NCI-H526 treated with DMSO at 0.1 percent for 48 hours (cell line): ENCODE data around the gene ZNF26.
"Not testable (repeated sequence)": the region's sequence is repeated elsewhere in the genome, so short reads cannot be mapped to it uniquely, and the experiment has no call there.

Source experiments
- DNase-seq: peaks from one replicate; lab custom pipeline; 2025; lab: John Stamatoyannopoulos, UW

ZNF26 gene, protein sequence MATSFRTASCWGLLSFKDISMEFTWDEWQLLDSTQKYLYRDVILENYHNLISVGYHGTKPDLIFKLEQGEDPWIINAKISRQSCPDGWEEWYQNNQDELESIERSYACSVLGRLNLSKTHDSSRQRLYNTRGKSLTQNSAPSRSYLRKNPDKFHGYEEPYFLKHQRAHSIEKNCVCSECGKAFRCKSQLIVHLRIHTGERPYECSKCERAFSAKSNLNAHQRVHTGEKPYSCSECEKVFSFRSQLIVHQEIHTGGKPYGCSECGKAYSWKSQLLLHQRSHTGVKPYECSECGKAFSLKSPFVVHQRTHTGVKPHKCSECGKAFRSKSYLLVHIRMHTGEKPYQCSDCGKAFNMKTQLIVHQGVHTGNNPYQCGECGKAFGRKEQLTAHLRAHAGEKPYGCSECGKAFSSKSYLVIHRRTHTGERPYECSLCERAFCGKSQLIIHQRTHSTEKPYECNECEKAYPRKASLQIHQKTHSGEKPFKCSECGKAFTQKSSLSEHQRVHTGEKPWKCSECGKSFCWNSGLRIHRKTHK

DNA sequence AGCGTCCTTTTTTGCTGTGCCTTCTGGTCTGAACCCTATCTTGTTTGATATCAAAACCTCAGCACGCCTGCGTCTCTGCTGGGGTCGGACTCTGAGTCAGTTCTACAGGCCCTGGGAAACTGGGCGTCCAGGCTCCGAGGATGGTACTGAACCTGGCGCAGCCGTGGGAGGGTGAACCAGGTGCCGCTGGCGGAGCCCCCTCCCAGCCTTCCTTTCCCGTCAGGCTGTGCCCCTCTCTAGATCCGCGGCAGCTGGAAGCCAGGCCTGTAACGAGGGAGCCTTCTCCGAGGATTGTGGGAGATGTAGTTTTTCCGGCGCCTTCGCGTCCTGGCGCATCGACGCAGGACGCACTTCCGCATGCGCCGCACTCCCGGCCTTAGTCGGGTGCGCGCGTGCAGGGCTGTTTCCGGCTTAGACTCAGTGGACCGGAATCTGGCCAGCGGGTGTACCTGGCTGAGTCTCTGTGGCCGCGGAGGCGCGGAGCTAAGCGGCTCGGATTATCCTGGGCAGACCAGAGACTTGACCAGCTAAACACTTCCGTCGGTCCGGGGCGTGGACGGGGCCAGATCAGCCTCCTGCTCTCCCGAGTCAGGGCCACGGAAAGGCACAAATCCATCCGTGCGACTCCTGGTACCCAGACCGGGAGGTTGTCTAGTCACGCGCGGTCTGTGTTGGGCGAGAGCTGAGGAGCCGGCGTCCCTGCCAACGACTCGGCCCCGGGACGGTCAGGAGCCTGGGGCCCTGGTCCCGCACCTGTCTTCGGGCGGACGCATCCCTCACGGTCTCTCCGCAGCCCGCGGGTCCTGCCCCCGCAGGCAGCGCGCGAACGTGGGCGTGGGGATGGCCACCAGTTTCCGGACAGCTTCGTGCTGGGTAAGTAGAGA, at the start of gene ZNF26:
Gene ZNF26 (plus strand): TSS at position 367 of the 884 bp plus-strand sequence. CDS start 474 bp downstream, at position 841.
- peak; percentile 84 for DNase-seq

- not testable (repeated sequence) for DNase-seq
Measured at GRCh38 chr12:132936921-132937320, 49.2 kb upstream of the ZNF26 start.

- DNase-seq: no peak
Measured at GRCh38 chr12:132937476-132937875, 48.7 kb upstream of the ZNF26 start.

- DNase-seq: not testable (repeated sequence)
Measured at GRCh38 chr12:132938807-132939206, 47.4 kb upstream of the ZNF26 start.

GRCh38 chr12:132940071-132940719, 46.0 kb upstream of the ZNF26 start:
- DNase-seq: no peak

DNA sequence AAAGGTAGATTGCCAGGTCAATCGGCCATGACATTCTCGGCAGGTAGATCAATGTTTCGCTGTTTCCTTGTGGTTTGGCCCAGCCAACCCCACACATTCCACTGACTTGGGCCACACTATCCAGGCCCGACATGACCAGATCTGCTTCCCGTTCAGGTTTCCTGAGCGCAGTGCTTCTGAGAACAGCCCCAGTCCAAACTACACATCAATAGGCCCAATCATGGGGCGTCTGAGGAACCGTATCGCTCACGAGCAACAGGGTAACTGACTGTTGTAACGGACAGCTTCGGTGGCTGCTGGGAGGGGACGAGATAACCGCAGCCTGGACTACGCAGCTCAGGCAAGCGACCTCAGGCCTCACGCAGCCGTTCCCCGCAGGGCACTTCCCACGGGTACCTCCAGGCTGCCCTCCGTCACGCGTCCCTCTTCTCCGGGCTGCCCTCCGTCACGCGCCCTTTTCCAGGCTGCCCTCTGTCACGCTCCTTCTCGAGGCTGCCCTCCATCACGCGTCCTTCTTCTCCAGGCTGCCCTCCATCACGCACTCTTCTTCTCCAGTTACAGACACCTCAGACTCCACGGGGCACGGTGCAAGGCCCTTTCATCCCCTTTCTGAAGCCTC, 44.7 kb upstream of the ZNF26 start:
- no peak for DNase-seq

GRCh38 chr12:132942611-132943010, 43.6 kb upstream of the ZNF26 start:
- no peak for DNase-seq

GRCh38 chr12:132945806-132946205, 40.4 kb upstream of the ZNF26 start:
- no peak for DNase-seq

- DNase-seq: no peak
Measured at GRCh38 chr12:132946246-132946820, 39.8 kb upstream of the ZNF26 start.

DNA sequence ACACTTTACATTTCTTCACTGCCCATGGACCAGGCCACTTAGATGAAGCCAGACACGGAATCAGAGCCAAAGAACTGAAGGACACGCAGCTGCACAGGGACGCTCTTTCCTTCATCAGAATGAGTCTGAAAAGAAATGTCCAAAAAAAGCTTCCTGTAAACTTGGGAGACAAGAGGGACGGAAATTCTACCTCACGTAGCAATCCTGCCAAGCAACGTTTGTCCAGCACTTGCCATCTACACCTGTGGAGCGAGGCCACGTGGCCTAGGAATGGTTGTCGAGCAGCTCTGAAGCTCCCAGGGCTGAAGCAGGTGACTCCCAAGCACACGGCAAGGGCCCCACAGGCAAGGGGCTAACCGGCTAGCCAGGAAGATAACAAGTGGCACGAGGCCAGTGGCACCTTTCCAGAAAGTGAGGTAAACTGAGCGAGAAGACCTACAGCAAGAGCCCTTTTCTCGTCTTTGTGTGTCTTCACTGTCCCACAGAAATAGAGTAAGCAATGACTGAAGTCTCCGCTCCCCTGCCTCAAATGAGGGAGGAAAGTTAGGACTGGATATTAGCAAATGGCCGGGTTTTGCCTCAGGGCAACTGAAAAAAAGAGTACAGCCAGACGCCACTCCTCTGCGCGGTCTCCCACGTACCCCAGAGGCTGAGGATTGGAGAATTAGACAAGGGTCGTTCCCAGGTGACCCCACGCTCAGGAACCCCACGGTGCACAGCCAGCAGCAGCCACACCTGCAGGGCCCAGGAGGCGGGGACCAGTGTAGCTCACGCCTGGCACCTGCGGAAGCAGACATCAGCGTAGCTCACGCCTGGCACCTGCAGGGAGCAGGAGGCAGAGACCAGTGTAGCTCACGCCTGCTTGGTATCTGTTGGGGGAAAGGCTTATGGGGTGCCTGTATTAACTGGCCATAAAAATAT, 37.8 kb upstream of the ZNF26 start:
- DNase-seq: no peak

DNA sequence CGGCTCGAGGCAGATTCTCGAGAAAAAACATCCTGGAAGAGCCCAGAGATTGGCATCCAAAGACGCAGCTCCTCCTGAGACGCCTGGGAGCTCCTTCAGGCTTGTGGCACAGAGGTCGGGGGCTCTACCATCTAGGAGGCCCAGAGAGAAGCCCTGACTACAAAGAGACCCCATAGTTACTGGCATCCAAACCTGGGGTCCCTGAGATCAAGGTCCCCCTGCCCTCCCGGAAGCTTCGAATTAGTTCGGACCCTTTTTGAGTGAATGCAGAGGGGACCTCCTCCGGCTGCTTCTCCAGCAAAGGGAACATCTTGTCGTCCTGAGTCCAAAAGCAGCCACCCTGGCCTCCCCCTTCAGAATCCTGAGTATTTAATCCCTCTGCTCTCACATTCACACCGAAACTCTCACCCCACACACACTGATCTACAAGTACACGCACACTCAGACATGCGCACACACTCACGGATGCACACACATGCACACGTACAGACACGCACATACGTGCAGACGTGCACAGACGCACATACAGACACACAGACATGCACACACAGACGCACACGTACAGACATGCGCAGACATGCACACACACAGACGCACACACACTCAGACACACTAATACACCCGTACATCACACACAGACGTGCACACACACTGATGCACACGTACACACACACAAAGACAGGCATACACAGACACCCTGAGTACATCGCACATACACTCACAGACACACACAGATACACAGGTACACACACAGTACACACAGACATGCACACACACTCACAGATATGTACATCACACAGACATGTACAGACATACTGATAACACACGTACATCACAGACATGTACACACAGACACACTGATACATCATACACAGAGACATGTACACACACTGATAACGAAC, 36.0 kb upstream of the ZNF26 start:
- DNase-seq: no peak

GRCh38 chr12:132950844-132951535, 35.2 kb upstream of the ZNF26 start:
- DNase-seq: no peak

DNA sequence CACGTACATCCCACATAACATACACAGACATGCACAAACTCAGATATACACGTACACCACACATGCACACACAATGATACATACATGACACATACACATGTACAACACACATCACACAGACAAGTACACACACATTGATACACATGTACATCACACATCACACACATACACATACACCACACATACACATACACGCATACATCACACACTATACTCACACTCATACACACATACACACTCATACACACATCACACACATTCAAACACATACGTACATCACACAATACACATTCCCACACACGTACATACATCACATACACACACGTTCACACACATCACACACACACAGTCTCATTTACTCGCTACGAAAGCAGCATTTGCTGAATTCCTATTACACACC, 34.5 kb upstream of the ZNF26 start:
- no peak for DNase-seq

DNA sequence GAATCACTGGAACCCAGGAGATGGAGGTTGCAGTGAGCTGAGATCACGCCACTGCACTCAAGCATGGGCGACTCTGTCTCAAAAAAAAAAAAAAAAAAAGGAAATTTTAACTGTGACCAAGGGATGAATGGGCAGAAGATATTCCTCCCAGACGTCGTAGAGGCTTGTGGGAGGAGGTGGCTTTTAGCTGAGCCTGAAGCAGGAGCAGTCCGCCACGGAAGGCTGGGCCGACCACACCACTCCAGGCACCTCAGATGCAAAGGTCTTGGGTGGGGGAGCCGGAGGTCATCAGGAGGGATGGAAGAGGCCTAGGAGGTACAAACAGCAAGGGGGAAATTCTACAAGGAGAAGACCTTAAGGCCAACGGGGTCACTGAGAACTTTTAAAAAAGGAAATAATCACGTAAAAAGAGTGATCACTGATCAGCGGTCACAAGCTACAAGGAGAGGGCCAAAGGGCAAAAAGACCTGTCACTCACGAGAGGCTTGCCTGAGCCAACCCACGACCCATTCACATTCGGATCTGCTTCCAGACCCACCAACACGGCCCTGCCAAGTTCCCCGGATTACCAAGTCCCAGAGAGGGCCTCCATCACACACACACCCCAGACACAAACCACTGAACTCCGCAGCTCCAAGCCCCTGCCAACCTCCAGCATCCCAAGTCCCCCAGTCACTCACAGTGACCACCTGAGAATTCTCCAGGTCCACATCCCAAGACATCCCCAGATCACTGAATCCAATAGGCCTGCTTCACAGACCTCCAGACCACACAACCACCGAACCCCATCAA, 33.6 kb upstream of the ZNF26 start:
- DNase-seq: no peak

GRCh38 chr12:132953163-132953425, 33.1 kb upstream of the ZNF26 start:
- no peak for DNase-seq

- DNase-seq: no peak
Measured at GRCh38 chr12:132953771-132954170, 32.4 kb upstream of the ZNF26 start.

GRCh38 chr12:132954471-132955048, 31.6 kb upstream of the ZNF26 start:
- no peak for DNase-seq
